H1 (cell line): ENCODE measurements around the gene LTB4R.

Experiments
- CTCF ChIP-seq, 3 experiments: IDR thresholded peaks; 1 replicate in 2 of 3; 2 replicates in 1 of 3; pipeline versions ENCODE4 v1.5.1 to v1.6.1; 2011; ENCODE audit warnings: low read length in 3 of 3, mild to moderate bottlenecking in 3 of 3, inconsistent platforms in 2 of 3, low read depth in 1 of 3, moderate library complexity in 1 of 3; ENCODE audit not compliant: insufficient read depth in 1 of 3; ENCODE audit errors: control extremely low read depth in 1 of 3
- GABPA ChIP-seq: IDR thresholded peaks from 2 replicates; pipeline ENCODE4 v1.6.1; 2011; ENCODE audit warnings: mild to moderate bottlenecking, low read length, moderate library complexity, borderline replicate concordance; ENCODE audit not compliant: insufficient read depth
- MAFK ChIP-seq: IDR thresholded peaks from 2 replicates; pipeline ENCODE4 v1.6.1; 2012; ENCODE audit warnings: low read depth, mild to moderate bottlenecking, improper control_type of control experiment, low read length
- NRF1 ChIP-seq: IDR thresholded peaks from 2 replicates; pipeline ENCODE4 v1.6.1; 2011; ENCODE audit warnings: mild to moderate bottlenecking, low read depth, low read length, improper control_type of control experiment
- POLR2A ChIP-seq, 2 experiments: IDR thresholded peaks; 1 replicate in 1 of 2; 2 replicates in 1 of 2; pipeline ENCODE4 v1.6.1; 2011; ENCODE audit warnings: low read depth in 2 of 2, low read length in 2 of 2, mild to moderate bottlenecking in 2 of 2; ENCODE audit errors: control extremely low read depth in 1 of 2
- POLR2AphosphoS5 ChIP-seq: IDR thresholded peaks from 2 replicates; pipeline ENCODE4 v1.6.1; 2011; ENCODE audit warnings: low read depth, low read length
- TAF1 ChIP-seq: IDR thresholded peaks from 2 replicates; pipeline ENCODE4 v1.6.1; 2011; ENCODE audit warnings: mild to moderate bottlenecking, low read depth, low read length
- TEAD4 ChIP-seq: IDR thresholded peaks from 2 replicates; pipeline ENCODE4 v1.6.1; 2012; ENCODE audit warnings: low read depth, low read length, inconsistent platforms, mixed read lengths

- TF ChIP-seq TEAD4 = no peak
- TF ChIP-seq CTCF (IDR thresholded peaks at IDR 0.05; ENCODE audit: control extremely low read depth in 1 of 3, insufficient read depth in 1 of 3, low read depth in 1 of 3, low read length in 3 of 3) = no peak
- TF ChIP-seq TAF1 = no peak
- TF ChIP-seq POLR2AphosphoS5 = no peak
- TF ChIP-seq GABPA = no peak
- no peak for TF ChIP-seq NRF1
- TF ChIP-seq POLR2A (IDR thresholded peaks at IDR 0.05; ENCODE audit: control extremely low read depth in 1 of 2, low read depth in 2 of 2, low read length in 2 of 2) = no peak
- no peak for TF ChIP-seq MAFK
These were observed 18.4 kb downstream of the LTB4R start for GRCh38 chr14:24329736-24330135.
